GM18867 (cell line): ENCODE results near the gene MRGPRF.

Source experiments
- ATAC-seq: cut with Tn5 transposase; IDR thresholded peaks from one replicate; pipeline ENCODE4 v1.9.1; 2021; ENCODE audit warnings: mild to moderate bottlenecking, moderate library complexity; ENCODE audit not compliant: unreplicated experiment

The MRGPRF gene

DNA sequence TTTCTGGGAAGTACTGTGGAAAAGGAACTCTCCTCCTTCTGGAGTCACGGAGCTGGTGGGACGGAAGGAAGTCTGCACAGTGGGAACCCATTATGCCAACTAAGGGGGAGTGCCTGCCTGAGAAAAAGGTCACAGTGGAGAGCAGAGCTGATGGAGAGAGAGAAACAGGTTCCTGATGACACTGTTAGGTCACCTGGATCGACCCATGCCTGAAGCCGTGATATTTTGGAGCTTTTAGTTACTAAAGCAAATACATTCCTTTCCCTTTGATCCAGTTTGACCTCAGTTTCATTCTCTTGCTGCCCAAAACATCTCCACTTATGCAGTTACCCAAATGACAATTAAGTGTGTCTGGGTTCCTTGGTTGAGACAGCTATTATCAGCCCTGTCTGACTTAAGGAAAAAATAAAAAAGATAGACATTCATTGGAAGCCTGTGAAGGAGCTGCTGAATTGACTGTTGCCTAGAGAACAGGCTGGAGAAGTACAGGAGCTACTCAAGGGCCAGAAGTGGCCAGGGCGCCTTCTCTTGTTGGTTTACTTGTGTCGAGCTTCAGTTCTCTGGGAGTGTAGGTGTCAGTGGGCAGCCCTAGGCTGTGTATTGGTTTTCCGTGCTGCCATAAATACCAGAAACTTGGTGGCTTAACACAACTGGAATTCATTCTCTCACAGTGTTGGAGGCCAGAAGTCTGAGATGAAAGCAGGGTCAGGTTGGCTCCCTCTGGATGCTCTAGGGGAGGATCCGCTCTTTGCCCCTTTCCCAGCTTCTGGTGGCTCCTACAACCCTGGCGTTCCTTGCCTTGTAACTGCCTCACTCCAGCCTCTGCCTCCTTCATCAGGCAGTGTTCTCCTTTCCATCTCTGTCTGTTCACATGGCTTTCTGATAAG lies 45.9 kb downstream of the MRGPRF start:
- ATAC-seq = no peak

DNA sequence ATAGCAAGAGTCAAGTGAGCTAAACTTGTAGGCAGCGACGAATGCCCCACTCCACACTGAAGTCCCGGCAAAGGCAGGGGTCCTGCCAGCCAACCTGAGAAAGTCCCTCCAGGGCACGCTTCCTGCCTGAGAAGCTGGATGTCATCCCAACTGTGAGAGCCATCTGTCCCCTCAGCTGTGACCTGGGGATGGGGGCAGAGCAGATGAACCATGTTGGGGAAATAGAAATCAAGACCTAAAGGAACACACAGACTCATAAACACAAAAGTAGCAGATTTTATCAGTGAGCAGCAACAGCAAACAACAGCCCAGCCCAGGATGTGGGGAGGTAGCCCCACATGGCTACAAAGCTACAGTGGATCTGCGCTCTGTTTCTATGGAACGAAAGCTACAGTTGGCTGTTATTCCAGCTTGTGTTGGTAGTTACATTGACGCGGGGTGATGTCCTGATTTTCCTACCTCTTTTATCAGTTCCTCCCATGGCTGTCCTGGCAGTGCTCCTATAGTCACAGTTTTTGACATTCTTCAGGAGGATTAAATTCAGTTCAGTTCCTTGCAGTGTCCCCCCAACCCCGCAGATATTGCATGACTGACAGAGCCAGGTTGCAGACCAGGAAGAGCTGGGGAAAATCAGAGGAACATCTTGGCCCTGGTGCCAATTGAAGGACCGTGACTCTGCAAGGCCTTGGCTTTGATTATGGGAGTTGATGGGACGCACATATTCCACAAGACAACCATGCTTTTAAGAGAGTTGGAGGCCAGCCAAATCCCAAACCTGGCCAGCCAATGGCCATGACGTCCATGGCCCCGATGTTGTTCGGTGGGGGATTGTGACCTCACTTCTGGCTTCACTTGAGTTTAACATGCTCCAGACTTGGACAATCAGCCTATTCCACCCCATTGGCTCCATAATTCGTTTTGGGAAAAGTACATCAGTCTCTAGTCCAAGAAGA lies 46.9 kb downstream of the MRGPRF start:
- ATAC-seq = no peak

DNA sequence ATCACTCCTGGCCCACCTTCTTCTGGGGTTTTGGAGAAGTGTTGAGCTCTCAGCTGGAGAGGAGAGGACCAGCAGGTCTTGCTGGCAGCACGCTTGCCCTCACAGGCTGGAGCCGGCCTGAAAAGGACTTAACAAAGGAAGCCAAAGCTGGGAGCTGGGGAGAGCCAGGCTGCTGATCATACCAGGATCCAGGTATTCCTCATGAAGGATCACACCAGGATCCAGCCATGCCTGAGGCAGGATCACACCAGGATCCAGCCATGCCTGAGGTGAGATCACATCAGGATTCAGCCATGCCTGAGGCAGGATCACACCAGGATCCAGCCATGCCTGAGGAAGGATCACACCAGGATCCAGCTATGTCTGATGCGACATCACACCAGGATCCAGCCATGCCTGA lies 49.3 kb downstream of the MRGPRF start:
- no peak for ATAC-seq

DNA sequence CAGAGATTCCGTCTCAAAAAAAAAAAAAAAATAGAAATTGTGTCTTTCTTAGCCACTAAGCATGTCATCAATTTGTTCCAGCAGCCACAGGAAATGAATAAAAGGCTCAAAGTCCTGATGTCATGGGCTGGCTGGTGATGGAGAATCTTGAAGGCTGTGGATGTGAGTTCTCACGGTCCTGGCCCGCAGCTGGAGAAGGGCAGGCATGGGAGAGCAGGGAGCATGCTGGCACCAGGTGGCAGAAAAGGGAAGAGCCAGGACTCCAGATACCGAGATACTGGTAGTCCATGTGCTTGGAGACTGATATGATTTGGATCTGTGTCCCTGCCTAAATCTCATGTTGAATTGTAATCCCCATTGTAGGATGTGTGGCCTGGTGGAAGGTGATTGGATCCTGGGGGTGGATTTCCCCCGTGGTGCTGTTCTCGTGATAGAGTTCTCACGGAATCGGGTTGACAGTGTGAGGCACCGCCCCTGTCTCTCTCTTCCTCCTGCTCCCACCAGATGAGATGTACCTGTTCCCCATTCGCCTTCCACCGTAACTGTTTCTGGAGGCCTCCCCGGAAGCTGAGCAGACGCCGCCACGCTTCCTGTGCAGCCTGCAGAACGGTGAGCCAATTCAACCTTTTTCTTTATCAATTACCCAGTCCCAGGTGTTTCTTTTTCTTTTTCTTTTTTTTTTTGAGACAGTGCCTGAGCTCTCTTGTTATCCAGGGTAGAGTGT lies 50.4 kb downstream of the MRGPRF start:
- no peak for ATAC-seq

DNA sequence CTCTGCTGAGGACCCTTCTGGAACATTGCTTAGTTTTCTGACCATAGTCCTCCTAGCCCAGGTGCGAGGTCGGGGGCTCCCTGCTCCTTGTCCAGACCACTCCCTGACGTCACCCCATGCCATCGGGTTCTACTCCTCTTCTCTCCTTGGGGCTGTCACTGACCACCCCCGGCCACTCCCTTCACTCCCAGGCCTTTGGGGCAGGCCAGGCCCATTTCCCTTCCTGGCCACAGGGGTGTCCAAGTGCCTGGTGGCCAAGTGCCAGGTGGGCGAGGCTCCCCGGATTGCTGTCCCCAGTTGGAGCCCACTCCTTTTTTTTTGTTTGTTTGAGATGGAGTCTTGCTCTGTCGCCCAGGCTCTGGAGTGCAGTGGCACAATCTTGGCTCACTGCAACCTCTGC lies 51.8 kb downstream of the MRGPRF start:
- no peak for ATAC-seq

DNA sequence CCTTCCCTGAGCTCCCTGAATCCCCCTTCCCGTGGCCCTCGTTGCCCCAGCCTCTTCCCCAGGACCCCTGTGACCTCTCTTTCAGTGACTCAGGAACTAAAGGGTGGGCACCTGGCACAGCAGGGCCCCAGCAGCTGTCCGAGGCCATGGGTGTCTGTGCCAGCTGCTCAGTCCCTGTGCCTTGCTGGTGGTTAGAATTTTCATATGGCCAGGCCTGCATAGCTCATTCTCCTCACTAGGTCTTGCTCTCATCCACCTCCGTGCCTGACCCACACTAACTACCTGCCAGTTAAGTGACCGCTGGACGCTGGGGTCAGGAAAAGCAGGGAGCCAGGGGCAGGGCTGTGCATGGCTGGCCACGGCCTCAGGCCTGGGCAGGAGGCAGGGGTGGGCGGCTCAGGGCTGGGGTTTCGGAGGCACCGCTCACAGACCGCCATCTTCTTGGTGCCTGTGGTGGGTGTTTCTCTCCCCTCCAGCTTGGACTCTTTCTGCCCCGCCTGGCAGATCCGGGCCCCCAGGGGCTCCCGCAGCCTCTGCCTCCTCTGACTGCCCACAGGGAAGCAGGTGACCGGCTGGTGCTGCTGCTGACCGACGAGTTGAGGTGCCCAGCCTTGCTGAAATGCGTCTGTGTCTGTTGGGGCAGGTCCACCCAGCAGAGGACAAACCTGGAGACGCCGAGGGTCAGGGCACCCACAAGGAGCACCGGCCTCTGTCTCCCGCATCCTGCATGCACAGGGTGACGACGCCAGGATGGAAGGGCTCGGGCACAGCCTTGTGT lies 52.6 kb downstream of the MRGPRF start:
- ATAC-seq = no peak

DNA sequence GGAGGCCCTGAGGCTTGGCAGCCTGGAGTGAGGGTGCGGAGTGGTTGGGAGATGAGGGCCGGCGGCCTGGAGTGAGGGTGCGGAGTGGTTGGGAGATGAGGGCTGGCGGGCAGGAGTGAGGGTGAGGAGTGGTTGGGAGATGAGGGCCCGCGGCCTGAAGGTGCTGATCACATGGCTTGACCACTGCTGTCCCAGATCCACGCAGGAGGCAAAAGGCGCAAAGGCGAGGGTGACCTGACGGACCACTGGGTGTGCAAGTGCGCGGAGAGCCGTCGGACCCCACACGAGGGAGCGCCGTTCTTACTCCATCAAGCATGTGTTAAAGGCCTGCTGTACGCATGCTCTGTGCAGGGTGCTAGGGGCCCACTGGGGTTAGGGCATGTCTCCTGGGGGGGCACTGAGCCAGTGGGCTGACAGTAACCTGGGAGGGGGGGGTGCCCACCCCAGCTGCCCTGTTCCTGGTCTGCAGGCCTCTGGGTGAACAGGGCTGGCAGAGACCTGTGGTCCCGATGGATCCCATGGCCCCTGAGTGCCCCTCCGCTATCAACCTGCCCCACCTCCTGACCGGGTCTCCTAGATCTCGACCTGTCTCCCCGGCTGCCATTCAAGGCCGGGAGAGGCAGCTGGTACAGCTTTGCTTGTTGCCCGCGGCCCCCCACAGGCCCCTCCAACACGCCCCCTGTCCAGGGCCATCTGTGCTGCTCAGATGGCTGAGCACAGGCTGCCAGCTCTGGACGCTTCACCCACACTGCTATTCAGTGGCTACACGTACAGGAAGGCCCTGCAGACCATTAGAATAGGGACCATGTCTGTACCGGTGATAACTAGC lies 53.4 kb downstream of the MRGPRF start:
- ATAC-seq = no peak

DNA sequence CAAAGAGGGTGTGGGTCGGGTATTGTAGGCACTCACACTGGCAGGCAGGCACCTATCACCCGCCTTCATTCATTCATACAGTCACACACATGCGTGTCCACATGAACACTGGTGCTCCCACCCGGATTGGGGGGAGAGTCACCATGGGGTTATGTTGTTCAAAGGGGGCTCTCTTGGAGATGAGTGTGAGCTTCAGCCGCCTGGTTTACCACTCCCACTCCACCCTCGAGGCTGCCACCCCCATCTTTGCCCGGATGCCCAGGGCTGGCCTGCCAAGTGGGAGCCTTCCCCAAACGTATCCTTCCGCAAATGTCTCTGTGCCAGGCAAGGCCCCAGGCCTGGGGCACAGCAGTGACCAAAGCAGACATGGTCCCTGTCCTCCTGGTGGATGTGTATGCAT lies 54.8 kb downstream of the MRGPRF start:
- ATAC-seq = no peak

DNA sequence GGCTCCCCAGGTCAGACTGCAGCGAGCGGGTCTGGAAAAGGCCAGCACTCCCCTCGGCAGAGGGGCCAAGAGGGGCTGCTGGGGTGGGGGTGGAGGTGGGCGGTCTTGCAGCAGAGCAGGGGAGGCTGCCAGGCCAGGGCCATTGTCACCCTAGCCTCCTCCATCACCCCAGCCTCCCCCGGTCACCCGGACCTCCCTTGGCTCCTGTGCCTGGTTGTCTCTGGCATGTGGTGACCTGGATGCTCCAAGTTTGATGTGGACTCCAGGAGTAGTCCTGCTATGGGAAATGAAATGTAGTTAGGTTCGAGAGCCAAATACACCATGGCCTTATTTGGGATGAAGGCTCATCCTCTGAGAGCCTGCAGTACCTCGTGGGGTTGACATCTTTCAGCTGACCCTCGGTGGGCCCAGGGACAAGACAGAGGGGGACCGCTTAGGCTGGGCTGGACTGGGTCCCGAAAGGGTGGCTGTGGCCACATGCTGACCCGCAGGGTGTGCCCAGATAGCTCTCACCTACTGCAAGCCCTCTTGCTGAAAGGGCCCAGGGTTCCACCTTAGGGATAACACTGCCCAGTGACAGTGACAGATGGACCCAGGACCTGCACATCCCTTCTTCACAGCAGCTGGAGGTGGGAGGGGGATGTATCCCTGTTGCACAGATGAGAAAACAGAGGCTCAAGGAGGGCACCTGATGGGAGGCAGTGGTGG lies 56.3 kb downstream of the MRGPRF start:
- ATAC-seq = no peak

DNA sequence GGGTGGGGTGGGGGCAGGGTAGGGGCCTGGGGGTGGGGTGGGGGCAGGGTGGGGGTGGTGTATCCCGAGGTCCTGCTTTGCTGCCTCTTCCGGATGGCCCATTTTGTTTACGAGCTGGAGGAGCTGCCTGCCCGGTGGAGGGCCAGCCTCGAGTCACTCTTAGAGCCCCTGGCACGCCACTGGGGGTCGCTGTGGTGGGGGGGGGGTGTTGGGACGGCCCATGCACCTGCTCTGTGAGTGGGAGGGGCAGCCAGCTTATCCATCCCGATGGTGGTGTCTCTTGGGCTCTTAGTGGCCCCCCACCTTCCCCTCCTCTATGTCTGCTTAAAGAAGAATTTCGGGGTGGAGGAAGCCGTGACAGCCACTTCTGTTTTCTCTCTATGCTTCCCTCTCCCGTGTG lies 56.9 kb downstream of the MRGPRF start:
- no peak for ATAC-seq

DNA sequence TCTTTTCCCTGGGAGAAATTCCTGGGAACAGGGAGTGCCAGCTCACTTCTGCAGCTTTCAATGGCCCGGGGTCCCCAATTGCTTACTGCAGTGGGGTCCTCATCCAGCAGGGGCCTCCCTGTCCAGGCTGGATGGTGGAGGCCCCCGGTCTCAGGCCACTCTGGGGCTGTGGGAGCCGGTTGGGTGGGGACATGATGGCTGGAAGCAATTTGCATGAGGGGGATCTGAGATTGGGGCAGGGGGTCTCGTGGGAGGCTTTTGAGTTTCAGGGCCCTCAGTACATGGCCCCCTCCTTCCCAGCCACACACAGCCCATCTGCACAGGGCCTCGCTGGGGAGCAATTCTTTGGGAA lies 57.5 kb downstream of the MRGPRF start:
- ATAC-seq = no peak

DNA sequence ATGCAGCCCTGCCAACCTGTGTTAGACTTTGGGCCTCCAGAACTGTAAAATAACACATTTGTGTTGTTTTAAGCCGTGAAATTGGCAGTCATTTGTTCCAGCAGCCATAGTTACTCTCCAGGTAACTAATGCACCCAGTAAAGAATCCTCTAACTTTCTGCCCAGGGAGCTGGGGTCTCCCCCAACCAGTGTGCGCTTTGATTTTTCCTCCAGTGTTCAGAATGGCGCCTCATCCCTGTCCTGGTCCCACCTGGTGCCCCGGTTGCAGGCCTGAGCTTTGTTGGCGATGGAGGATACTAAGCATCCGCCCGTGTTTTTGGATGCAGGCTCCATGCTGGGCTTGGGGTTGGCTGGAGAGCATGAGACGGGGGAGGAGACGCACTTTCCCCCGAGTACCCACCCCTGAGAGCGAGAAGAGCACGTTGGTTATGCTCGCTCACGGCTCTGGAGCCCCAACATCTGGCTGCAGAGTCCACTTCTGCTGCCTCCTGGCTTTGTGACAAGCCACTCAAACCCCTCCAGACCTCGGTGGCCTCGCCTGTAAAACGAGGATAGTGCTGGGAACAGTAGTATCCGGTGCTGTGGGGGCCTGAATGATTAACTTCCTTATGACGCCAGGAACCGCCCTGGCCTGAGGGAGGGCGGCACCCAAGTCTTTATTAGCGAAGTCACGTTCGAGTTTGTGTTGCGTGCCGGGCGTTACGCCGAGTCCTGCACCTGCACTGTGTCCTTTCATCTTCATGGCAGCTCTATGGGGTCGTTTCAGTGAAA lies 58.0 kb downstream of the MRGPRF start:
- ATAC-seq = no peak
